ENCODE measurements around the gene PALLD. TPM values are rescaled to one million over a fixed set of nuclear protein-coding genes. Genes with fewer than 3 reads are reported as not detected.

PALLD gene
- total RNA-seq, 3 donors from 2014 or later: 112 to 663 (median 150) TPM

GRCh38 chr4:168498251-168498650, 1.4 kb downstream of the PALLD start:
- DNase-seq (no peak), ATAC-seq (no peak)
- no peak for TF ChIP-seq CTCF (IDR thresholded peaks at IDR 0.05)
- intact Hi-C loops (cut with DNase I, micrococcal nuclease): no loop called here
- Histone ChIP-seq H3K36me3 (ENCODE audit: low read depth) (no peaks in the 10 kb centered on the region), H3K4me3 (no peak overlapping the region), H3K4me1 (ENCODE audit: low read depth) (no peaks in the 10 kb centered on the region), H3K9me3 (no peaks in the 10 kb centered on the region)

GRCh38 chr4:168499241-168499640, 2.4 kb downstream of the PALLD start:
- no peak for ATAC-seq
- DNase-seq: no peak
- no peaks in the 10 kb centered on the region for H3K4me1 ChIP-seq (ENCODE audit: low read depth)
- H3K9me3 ChIP-seq: no peaks in the 10 kb centered on the region
- H3K4me3 ChIP-seq: no peak overlapping the region
- intact Hi-C loops (cut with DNase I, micrococcal nuclease): no loop called here
- no peaks in the 10 kb centered on the region for H3K36me3 ChIP-seq (ENCODE audit: low read depth)
- TF ChIP-seq CTCF (IDR thresholded peaks at IDR 0.05): no peak

- DNase-seq: no peak
- no peak for TF ChIP-seq CTCF (IDR thresholded peaks at IDR 0.05)
Observed at GRCh38 chr4:168501407-168501806, 4.6 kb downstream of the PALLD start.

GRCh38 chr4:168502861-168503260, 6.0 kb downstream of the PALLD start:
- DNase-seq (no peak), ATAC-seq (no peak)
- intact Hi-C loops (cut with DNase I, micrococcal nuclease): no loop called here
- Histone ChIP-seq H3K9me3 (no peaks in the 10 kb centered on the region), H3K36me3 (ENCODE audit: low read depth) (no peaks in the 10 kb centered on the region), H3K4me3 (no peak overlapping the region), H3K4me1 (ENCODE audit: low read depth) (no peaks in the 10 kb centered on the region)
- no peak for TF ChIP-seq CTCF (IDR thresholded peaks at IDR 0.05)

More at GRCh38 chr4:168501407-168501806, 4.6 kb downstream of the PALLD start:
- Histone ChIP-seq H3K36me3 (ENCODE audit: low read depth) (no peaks in the 10 kb centered on the region), H3K4me3 (no peak overlapping the region), H3K9me3 (no peaks in the 10 kb centered on the region), H3K4me1 (ENCODE audit: low read depth) (no peaks in the 10 kb centered on the region)
- intact Hi-C loops (cut with DNase I, micrococcal nuclease): no loop called here
- ATAC-seq: peak; percentile 95

- Histone ChIP-seq H3K9me3 (no peaks in the 10 kb centered on the region), H3K36me3 (ENCODE audit: low read depth) (no peaks in the 10 kb centered on the region), H3K4me3 (no peak overlapping the region), H3K4me1 (ENCODE audit: low read depth) (no peaks in the 10 kb centered on the region)
- intact Hi-C loops (cut with DNase I, micrococcal nuclease): no loop called here
- ATAC-seq (peak; percentile 57), DNase-seq (no peak)
- no peak for TF ChIP-seq CTCF (IDR thresholded peaks at IDR 0.05)
Observed at GRCh38 chr4:168503652-168504362, 7.0 kb downstream of the PALLD start.

Data from mucosa of descending colon (tissue), 3 donors.